NT2/D1 (cell line): ENCODE data around the gene CCDC39.

Experiments
- SUZ12 ChIP-seq: IDR thresholded peaks from 2 replicates; pipeline ENCODE4 v1.6.1; 2011; ENCODE audit not compliant: insufficient read length, insufficient read depth; ENCODE audit errors: extremely low read depth
- ZNF274 ChIP-seq: IDR thresholded peaks from 2 replicates; pipeline ENCODE4 v1.6.1; 2011; ENCODE audit warnings: mild to moderate bottlenecking, low read depth, low read length

- TF ChIP-seq ZNF274 (no peak), SUZ12 (no peak)
These were observed 48.9 kb downstream of the CCDC39 start for GRCh38 chr3:180630371-180630770.
